LHCN-M2 (cell line): ENCODE measurements around the gene PANX2. TPM values are rescaled to one million over a fixed set of nuclear protein-coding genes. Genes with fewer than 3 reads are reported as not detected.

ENCODE experiments used
- DNase-seq: peaks from one replicate; pipeline ENCODE4 v3.0.0-alpha.2; 2012; ENCODE audit warnings: low read depth
- total RNA-seq: library from RNA; depleted of rRNA; stranded (reverse); fragments of >200 nt; gene quantifications from 2 replicates; pipeline ENCODE4 v1.2.3, GENCODE V29; 2014

Gene PANX2
- total RNA-seq, 1 experiment from 2014 or later = 0.17 TPM

- no peak for DNase-seq
Observed at GRCh38 chr22:50169774-50170341, 673 bp upstream of the PANX2 start.

DNA sequence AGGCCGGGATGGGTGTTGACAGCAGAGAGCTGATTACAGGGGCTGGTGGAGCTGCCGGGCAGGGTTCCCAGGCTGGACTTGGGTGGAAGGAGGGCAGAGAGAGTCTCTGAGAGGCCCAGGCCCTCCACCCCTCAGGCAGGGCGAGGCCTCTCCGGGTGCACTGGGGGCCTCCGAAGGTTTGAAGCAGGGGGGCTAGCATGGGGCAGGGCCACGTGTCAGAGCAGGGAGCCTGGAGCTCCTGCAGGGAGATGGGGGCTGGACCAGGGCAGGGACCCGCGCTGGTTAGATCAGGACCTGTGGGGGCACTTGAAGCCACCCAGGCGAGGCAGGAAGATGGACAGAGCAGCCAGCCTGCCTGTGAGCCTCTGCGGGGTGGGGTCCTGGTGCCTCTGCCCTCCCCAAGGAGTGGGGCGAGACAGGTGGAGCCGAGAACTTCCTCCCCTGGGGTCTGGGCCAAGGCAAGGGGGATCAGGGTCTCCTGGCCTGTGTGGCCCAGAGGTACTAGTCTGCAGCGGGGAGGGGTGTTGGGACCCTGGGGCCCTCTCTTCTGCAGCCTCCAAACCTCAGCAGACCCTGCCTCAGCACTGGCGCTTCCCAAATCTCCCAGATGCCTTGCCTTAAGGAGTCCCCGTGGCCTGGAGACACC, 911 bp downstream of the PANX2 start:
- no peak for DNase-seq

GRCh38 chr22:50171965-50172421, 1.5 kb downstream of the PANX2 start:
- no peak for DNase-seq

- no peak for DNase-seq
Observed at GRCh38 chr22:50173311-50173982, 2.9 kb downstream of the PANX2 start.

- DNase-seq = no peak
Observed at GRCh38 chr22:50173983-50174355, 3.4 kb downstream of the PANX2 start.

DNA sequence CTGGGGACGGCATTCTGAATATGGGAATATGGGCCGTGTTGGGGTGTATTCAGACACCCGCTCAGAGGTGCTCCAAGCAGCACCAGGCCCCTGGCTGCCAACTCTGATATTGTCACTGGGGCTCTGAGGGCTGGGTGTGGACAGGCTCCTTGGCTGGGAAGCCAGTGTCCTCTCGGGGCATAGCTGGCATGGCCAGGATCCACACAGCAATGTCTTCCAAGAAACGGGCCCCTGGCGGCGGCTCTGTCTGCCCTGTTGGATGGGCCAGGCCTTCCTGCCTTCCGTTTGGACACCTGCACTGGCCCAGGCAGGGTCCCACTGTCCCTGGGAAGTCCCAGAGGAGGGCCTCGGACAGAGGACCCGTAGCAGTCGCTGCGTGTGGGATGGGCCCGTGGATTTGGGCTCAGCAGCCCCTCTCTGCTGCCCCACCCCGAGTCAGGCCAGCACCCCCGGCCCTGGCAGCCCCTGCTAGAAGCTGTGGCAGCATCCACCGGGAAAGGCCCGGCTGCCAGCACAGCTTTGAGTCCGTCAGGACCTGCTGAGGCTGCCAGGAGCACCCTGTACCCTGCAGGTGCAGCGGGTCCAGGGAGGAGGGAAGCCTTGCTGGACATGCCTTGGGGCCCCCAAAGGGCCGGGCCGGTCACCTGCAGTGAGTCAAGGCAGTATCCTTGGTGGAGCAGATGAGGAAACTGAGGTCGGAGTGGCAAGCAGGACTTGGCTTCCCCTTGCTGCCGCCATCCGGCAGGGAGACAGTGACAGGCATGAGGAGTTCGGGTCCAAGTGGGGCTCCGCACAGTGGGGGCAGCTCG, 4.1 kb downstream of the PANX2 start:
- no peak for DNase-seq

DNA sequence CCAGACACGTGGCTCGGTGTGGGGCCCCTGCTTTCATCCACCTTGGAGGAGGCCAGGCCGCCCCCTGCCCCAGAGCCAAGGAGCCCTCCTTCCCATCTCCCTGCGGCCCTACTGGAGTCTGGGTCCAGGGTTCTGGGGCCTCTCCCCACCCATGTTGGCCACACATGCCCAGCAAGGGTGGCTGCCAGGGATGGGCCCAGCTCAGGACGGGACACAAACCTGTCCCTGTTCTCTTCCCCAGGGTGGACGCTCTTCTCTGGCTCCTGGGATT, 4.6 kb downstream of the PANX2 start:
- no peak for DNase-seq

DNA sequence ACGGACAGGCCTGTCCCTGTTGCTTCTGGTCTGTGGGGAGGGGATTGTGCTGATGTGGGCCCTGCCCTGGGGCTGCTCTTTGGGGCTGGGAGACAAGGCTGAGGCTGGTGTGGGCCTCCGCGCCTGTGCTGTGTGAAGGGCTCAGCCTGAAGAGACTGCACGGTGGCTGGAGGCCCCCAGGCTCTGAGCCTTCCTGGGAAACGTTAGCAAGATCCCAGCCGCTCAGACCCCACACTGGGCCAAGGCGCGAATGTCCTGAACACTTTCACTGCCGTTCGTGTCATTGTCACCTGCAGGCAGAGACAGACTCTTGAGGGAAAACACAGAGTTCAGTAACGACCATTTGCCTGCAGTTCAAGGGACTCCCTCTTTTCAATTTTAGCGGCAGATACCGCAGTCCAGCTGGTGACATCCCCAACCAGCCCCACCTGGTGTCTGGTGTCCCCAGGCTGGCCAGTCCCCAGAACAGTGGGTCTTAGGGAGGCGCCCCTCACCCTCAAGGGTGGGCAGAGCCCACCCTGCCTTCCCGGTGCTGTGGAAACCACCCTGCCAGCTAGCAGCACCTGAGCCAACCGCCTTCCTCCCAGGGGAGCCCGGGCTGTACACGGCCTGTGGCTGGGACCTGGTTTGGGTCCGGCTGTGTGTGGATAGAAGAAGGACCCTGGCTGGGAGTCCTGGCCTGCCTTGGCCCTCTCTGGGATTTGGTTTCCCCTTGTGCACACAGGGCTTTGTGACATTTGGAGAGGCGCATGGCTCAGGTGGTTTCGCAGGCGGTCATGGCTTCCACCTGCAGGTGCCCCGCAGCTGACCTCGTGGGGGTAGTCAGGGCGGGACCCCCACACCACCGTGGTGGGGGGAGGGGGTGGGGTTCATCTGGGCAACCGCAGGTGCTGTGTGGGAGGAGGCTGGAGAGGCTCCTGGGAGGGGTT, 5.7 kb downstream of the PANX2 start:
- no peak for DNase-seq

DNA sequence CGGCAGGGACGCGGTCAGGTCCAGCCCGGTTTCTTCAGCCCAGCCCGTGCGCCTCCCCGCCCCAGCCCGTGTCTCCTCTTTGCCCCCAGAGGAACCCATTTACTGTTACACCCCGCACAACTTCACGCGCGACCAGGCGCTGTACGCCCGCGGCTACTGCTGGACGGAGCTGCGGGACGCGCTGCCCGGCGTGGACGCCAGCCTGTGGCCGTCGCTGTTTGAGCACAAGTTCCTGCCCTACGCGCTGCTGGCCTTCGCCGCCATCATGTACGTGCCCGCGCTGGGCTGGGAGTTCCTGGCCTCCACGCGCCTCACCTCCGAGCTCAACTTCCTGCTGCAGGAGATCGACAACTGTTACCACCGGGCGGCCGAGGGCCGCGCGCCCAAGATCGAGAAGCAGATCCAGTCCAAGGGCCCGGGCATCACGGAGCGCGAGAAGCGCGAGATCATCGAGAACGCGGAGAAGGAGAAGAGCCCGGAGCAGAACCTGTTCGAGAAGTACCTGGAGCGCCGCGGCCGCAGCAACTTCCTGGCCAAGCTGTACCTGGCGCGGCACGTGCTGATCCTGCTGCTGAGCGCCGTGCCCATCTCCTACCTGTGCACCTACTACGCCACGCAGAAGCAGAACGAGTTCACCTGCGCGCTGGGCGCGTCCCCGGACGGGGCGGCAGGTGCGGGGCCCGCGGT, 6.5 kb downstream of the PANX2 start:
- no peak for DNase-seq

DNA sequence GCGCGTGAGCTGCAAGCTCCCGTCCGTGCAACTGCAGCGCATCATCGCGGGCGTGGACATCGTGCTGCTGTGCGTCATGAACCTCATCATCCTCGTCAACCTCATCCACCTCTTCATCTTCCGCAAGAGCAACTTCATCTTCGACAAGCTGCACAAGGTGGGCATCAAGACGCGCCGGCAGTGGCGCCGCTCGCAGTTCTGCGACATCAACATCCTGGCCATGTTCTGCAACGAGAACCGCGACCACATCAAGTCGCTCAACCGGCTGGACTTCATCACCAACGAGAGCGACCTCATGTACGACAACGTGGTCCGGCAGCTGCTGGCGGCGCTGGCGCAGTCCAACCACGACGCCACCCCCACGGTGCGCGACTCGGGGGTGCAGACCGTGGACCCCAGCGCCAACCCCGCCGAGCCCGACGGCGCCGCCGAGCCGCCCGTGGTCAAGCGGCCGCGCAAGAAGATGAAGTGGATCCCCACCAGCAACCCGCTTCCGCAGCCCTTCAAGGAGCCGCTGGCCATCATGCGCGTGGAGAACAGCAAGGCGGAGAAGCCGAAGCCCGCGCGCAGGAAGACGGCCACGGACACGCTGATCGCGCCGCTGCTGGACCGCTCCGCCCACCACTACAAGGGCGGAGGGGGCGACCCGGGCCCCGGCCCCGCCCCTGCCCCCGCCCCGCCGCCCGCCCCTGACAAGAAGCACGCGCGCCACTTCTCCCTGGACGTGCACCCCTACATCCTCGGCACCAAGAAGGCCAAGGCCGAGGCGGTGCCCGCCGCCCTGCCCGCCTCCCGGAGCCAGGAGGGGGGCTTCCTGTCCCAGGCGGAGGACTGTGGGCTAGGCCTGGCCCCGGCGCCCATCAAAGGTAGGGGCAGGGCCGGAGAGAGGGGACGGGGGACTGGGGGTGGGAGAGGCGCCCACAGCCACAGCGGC, 7.3 kb downstream of the PANX2 start:
- DNase-seq = no peak

GRCh38 chr22:50178471-50178864, 7.9 kb downstream of the PANX2 start:
- no peak for DNase-seq

DNA sequence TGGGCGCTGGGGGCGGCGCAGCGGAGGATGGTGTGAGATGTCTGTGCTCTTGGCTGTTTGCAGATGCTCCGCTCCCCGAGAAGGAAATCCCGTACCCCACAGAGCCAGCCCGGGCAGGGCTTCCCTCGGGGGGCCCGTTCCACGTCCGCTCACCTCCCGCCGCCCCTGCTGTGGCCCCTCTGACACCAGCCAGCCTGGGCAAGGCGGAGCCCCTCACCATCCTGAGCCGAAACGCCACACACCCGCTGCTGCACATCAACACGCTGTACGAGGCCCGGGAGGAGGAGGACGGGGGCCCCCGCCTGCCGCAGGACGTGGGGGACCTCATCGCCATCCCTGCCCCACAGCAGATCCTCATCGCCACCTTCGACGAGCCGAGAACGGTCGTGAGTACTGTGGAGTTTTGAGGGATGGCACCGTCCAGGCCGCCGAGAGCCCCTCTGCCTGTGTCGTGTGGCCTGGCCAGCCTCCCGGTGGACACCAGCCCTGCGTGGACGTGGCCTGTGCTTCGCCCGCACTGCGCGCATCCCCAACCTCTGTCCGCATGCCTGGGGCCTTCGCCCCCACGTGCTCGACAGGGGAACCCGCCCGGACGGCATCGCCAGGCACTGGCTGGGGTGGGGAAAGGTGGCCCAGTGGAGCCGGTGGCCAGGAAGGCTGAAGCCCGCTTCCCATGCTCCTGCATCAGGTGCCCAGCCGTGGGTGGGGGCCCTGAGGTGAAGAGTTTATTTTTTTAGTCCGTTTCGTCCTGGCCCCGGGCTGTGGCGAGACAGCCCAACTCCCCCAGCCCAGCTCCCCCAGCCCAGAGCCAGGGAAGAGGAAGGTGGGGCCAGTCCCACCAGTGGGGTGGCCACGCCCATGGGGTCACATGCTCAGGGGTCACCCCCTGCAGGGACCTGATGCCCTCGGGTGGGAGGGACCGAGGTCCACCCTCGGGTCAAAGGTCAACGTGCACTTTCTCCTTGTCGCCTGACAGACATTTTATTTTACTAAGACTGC, 8.6 kb downstream of the PANX2 start:
- no peak for DNase-seq

DNA sequence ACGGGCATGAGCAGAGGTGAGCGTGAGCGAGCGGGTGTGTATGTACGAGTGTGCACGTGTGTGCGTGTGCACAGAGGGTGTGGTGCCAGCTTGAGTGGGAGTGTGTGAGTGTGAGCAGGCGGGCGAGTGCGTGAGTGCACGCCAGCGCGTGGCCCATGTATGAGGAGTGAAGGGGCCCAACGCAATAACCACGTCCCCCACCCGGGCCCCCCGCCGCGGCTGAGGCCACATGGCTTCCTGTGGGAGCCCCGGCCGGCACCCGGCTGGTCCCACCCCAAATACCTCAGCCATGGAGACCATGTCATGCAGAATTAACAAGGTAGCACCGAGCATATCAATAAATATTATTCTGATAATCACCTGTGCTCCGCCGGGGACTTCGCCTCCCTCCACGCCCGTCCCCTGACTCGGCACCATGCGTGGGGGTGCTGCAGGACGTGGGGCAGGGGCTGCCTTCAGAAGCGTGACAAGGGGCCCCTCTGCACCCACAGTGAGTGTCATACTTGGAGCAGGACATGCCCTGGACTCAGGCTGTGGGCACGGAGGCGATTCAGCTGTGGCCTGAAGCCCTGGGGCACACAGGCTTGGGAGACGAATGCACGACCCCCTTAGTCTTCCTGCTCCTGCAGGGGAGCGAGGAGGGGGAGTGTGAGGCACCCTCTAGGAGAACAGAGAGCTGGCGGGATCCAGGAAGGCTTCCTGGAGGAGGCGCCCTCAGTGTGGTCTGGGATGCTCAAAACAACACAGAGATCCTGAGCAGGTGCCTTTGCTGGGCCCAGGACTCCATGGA, 9.6 kb downstream of the PANX2 start:
- DNase-seq = no peak

DNA sequence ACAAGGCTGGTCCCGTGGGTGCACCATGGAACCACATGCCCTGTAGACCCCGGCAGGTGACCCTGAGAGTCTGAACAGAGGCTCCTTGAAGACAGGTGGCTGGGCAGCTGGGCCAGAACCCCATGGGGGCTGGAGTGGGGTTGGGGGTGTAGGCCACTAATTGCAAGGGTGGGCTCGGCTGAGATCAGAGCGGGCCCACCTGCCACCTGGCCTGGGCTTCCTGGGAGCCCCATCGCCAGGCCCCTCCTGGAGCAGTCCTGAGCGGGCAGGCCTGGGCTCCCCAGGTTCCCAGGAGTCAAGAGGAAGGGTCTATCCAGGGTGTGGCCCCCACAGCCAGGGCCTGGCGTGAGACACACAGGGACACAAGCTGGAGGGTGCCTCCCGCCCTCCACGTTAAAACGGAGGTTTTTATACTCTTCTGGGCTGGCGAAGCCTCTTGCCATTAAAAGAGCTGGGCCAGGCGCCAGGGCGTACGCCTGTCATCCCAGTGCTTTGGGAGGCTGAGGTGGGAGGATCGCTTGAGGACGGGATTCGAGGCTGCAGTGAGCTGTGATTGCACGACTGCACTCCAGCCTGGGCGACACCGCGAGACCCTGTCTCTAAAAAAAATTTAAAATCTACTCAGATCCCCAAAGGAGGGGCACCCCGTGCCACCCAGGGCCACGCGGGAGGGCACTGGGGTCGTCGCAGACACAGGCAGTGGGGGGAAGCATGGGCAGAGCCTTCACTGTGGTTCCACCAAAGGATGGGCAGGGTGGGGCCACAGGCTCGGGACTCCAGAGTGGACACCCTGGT, 10.4 kb downstream of the PANX2 start:
- no peak for DNase-seq

GRCh38 chr22:50182176-50183081, 11.9 kb downstream of the PANX2 start:
- no peak for DNase-seq
